LHCN-M2 (cell line): ENCODE measurements around the gene ABI2. TPM values are rescaled to one million over a fixed set of nuclear protein-coding genes. Genes with fewer than 3 reads are reported as not detected.
A peak's percentile ranks its signal among the peaks of the same experiment; 100 is the strongest.
"Not testable (repeated sequence)": the region's sequence is repeated elsewhere in the genome, so short reads cannot be mapped to it uniquely, and the experiment has no call there.

ENCODE experiments used
- DNase-seq: peaks from one replicate; pipeline ENCODE4 v3.0.0-alpha.2; 2012; ENCODE audit warnings: low read depth
- total RNA-seq: library from RNA; depleted of rRNA; stranded (reverse); fragments of >200 nt; gene quantifications from 2 replicates; pipeline ENCODE4 v1.2.3, GENCODE V29; 2014

ABI2 gene
- total RNA-seq, 1 experiment from 2014 or later = 40.9 TPM

DNA sequence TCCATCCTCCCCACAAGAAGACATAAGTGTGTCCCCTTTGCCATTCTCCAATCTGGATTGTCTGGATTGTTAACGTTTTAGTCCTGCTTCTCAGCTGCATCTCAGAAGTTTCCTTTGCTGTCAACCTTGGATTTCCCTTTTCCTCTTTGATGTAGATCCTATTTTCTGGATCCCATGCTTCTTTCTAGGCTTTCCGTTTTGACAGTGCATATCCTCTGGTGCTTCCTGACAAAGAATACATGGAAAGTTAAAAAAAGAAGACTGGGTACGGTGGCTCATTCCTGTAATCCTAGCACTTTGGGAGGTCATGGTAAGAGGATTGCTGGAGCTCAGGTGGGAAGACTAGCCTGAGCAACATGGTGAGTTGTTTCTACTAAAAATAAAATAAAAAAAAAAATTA is 26.8 kb downstream of the ABI2 start:
- DNase-seq = no peak

DNA sequence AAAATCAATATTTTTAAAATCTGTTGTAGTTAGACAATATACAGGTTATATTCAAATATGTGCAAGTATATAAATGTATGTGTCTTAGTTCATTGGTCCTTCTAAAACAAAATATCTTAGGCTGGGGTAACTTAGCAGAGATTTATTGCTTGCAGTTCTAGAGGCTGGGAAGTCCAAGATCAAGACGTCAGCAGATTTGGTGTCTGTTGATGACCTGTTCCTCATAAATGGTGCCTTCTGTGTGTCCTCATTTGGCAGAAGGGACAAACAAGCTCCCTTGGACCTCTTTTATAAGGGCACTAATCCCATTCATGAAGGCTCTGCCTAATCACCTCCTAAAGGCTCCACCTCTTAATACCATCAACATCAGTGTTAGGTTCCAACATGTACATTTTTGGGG is 31.3 kb downstream of the ABI2 start:
- no peak for DNase-seq

DNA sequence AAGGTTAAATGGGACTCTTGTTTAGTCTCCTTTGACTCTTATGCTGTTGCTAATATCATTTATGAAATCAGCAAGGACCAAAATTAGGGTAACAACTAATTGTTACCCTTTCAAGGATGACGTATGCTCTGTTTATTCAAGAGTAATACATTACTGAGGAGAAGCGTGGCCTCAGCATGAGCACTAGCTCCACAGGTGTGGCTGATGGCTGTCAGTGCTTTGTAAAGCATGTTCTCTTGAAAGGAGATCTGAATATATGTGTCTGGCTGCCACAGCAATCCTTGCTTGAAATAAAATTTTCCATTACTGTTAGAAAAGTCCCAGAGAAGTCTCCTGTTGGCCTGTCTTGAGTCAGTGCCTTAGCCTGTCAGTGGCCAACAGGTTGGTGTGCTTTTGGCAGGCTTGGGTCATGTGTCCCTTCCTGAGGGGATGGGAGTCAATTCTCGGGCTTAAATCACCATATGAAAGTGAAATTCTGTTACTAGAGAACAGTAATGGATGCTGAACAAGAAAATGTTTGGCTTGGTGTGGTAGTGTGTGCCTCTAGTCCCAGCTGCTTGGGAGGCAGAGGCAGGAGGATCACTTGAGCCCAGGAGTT is 32.7 kb downstream of the ABI2 start:
- DNase-seq = no peak

DNA sequence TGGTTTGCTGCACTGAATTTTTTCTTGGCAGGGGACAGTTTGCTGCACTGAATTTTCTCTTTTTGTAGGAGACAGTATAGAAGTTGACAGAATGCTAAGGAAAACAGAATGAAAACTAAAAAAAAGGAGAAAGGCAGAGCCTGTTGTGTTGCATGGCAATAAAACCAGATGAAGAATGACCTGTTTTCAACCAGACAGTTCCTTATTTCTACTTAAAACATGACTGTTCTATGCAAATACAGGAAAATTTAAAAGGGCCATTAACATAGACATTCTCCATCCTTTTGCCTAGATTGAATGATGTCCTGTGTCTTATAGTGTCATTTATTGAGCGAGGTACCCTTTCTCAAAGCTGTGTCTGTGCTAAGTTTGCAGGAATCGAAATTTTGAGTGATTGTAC is 33.3 kb downstream of the ABI2 start:
- DNase-seq = no peak

DNA sequence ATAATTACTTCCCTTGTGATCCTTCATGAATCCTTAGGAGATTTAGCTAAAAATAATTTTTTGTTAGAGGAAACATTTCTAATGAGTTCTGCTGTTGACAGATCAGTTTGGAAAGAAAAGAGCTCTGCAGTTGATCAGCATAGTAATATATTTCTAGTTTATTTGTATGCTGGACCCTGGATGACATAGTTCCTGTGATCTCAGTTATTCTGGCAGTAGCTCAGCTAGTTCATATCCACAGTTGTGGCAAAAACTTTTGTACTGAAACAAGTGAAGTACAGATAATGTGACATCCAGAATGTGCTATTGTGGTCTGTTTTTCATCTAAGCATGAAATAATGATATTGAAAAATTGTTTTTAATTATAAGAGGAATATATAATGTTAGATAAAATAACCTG is 33.7 kb downstream of the ABI2 start:
- DNase-seq = no peak

DNA sequence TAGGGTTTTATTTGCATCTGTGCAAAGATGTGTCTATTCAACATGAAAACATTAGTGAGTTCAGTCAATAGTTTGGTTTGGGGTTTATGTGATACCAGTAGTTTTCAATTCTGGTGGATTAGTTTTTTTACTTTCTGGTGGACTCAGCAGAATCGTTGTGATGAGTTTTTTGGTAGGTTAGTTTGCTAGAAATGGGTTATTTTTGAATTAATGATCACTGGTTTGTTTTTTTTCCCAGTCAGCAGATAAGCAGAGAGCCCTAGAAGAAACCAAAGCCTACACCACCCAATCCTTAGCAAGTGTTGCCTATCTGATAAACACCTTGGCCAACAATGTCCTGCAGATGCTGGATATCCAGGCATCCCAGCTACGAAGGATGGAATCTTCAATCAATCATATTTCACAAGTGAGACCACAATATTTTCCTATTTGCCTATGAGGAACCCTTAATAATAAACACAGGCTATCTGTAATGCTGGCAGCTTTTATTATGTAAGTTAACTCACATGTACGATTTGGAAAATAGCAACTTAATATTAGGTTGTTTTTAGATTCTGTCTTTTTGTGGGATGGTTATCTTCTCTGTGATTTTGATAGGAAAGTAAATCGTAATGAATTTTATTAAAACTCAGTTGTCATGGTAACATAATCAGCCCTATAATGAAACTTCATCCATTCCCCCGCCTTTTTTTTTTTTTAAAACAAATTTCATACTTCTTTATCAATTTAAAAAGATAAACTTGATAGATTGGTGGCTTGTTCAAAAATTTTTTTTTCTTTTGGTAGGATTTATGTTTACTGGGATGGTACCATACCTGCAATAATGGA is 38.7 kb downstream of the ABI2 start:
- no peak for DNase-seq

DNA sequence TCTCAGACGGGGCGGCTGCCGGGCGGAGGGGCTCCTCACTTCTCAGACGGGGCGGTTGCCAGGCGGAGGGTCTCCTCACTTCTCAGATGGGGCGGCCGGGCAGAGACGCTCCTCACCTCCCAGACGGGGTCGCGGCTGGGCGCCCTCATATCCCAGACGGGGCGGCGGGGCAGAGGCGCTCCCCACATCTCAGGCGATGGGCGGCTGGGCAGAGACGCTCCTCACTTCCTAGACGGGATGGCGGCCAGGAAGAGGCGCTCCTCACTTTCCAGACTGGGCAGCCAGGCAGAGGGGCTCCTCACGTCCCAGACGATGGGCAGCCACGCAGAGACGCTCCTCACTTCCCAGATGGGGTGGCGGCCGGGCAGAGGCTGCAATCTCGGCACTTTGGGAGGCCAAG is 44.5 kb downstream of the ABI2 start:
- not testable (repeated sequence) for DNase-seq

DNA sequence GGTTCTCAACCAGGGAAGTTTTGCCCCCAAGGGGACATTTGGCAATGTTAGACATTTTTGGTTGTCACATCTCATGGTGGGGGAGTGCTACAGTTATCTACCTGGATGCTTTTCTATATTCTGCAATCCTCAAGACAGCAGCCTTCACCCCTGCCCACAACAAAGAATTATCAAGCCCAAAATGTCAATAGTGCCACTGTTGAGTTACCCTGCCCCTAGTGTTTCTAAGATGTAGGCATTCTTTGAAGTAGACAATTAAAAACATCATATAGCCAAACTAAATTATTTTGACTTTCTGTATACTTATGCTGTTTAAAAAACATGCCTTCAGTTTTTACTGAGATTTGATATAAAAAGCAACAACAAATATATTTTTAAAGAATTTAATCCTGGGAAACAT is 48.0 kb downstream of the ABI2 start:
- no peak for DNase-seq

DNA sequence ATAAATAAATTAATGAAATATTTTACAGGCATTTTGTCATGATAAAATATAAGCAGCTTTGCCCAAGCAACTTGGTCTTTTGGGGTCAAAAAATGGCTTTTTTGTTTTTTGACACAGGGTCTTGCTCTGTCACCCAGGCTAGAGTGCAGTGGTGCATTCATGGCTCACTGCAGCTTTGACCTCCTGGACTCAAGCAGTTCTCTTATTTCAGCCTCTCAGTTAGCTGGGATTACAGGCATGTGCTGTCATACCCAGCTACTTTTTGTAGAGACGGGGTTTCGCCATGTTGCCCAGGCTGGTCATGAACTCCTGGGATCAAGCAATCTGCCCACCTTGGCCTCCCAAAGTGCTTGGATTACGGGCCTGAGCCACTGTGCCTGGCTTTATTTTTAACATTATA is 51.0 kb downstream of the ABI2 start:
- no peak for DNase-seq

DNA sequence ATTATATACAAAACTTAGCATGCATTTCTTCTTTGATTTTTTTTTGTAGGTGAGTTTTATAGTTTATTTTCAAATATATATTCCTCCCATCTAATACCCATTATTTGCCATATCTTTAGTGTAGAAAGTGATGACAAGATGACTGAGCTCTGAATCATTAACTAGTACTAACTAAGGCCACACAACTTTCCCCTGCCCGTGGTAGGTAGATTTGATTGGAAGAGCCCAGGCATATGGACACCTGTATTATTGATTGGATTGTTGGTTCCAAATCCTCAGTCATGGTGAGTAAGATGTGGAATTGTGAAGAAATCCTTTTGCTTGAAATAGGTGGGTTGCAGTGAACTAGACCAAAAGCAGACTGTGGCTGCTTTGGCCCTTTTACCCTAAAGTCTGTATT is 54.8 kb downstream of the ABI2 start:
- DNase-seq = no peak

DNA sequence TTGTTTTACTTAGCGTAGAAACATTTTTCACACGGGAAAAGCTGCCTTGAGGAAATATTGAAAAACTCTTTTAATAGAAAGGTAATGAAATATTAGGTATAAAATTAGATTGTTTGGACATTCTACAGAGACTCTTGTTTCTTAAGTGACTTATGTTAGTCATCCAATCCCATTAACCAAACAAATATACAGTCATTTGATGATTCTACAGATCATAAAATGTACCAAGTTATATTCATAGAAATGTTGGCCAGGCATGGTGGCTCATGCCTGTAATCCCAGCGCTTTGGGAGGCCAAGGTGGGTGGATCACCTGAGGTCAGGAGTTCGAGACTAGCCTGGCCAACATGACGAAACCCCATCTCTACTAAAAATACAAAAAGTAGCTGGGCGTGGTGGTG is 60.0 kb downstream of the ABI2 start:
- not testable (repeated sequence) for DNase-seq

DNA sequence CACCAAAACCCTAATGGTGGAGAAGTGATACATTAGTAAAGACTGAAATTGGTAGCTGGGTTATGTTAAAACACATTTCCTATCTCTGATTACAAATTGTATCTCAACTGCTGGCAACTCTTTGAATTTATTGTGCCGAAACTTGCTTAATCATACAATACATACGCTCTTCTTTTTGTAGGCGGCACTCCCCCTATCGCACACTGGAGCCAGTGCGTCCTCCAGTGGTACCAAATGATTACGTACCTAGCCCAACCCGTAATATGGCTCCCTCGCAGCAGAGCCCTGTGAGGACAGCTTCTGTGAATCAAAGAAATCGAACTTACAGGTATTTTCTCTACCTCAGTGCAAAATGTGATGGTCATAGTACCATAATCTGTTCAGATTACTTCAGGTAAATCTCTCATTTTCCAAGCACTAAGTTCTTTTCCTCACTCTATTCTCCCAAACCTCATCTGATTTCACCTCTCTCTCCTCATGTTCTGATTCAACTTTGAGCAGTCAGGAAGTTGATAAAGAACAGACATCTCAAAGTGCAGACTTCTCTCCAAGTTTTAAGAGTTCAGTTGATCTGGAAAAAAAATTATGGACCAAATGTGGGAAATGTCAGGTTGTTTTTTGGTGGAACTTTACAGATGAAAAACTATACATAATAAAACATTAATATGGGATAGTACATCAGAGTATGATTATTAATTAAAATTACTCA is 66.5 kb downstream of the ABI2 start:
- DNase-seq = no peak

DNA sequence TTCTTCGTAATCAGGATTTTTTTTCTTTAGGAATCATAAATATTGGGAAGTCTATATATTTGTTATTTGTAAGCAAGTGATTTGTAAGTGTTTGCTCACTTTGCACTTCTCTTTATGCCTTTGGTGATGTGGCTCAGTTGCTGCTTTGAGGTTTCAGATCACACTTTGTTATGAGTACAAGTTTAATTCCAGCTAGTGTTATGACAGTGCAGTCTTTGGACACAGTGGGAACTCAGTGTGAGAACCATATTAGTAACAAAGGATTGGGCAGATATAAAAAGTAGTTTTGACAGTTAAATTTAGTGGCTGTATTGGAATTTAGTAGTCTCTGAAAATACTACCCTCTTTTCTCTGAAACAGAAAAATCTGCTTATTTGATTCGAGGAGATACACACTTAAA is 67.7 kb downstream of the ABI2 start:
- no peak for DNase-seq

DNA sequence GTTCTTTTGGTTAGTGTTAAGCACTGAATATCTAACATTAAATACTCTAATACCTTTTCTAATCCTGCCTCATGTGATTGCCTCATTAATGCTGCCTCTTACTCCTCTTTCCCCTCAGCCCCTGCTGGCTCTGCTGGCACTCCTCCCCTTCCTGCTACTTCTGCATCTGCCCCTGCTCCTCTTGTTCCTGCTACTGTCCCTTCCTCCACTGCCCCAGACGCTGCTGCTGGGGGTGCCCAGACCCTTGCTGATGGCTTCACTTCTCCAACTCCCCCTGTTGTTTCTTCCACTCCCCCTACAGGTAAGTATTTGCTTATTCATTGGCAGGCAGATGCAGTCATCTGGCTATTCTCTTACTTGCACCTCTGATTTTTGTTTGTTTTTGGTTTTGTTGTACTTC is 68.5 kb downstream of the ABI2 start:
- no peak for DNase-seq

DNA sequence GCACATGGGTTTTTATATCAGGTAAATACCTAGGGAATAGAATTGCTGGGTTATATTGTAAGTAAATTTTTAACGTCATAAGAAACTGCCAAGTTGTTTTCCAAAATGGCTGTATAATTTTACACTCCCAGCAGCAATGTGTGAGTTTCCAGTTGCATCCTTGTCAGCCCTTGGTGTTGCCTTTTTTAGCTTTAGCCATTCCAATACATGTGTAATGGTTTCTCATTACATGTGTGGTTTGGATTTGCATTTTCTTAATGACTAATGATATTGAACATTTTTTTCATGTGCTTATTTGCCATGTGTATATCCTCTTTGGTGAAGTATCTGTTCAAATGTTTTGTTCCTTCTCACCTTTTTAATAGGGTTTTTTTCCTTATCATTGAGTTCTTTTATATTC is 70.8 kb downstream of the ABI2 start:
- peak; percentile 59 for DNase-seq

DNA sequence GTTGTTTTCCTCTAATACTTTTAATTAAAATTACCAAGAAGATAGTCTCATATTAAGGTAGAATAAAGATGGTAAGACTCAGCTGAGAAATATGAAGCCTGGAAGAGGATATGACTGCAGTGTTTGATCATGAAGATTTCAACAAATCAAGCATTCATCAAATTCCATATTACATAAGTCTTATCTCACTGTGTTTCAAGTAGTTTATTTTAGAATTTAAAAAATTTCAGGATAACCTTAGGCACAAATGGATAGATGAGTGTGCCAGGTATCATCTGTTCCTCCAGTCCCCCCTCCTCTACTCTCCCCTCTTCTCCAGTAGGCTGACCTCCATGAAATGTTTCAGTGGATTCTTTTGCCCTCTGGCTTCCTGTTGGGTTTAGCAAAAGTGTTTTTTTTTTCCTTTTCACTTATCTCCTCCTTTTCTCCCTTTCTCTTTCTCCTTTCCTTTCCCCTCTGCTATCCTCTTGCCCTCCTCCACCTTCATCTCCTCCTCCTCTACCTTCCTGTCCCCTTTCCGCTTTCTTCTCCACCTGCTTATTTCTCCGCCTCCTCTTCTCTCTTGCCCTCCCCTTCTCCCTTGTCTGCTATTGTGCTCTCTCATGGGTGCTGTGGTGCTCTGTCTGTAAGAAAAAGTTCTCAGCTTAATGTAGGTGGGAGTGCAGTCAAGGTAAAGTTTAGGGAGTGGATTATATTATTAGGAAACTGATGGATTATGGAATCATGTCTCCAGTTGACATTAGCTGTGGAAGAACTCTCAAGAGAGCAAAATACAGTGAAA is 72.8 kb downstream of the ABI2 start:
- DNase-seq = peak; percentile 25

DNA sequence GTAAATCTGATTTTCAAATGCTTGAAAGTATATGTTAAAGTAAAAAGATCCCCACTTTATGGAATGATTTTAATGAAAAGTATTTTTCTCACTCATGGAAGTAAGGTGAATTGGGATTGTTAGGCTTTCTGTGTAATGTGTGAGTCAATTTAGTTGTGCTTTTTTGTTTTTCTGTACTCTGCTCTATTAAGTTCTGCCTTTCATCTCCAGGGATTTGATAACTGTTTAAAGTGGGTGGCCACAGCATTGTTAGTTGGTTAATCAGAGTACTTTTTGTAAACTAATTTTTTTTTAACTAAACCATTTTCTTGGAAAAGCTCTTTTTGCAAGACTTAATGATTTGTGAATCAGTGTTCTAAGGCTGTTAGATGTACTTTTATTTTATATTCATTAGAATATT is 76.8 kb downstream of the ABI2 start:
- DNase-seq = peak; percentile 88

DNA sequence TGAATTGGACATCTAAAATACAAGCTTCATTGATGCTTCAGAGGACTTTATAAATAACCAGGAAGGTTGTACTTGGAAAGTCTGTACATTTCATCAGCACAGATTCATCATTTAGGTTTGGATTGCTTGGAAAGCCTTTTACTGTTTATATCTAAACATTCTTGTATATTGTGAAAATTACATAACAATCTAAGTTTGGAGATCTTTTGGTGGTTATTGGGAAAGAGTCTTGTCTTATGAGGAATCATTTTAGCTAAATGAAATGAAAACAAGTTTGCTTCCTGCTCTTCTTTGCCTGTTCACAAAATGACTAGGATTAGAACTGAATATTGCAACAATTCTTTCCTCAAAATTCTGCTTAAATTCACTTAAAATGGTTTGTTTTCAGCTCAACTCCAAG is 79.3 kb downstream of the ABI2 start:
- DNase-seq = no peak

DNA sequence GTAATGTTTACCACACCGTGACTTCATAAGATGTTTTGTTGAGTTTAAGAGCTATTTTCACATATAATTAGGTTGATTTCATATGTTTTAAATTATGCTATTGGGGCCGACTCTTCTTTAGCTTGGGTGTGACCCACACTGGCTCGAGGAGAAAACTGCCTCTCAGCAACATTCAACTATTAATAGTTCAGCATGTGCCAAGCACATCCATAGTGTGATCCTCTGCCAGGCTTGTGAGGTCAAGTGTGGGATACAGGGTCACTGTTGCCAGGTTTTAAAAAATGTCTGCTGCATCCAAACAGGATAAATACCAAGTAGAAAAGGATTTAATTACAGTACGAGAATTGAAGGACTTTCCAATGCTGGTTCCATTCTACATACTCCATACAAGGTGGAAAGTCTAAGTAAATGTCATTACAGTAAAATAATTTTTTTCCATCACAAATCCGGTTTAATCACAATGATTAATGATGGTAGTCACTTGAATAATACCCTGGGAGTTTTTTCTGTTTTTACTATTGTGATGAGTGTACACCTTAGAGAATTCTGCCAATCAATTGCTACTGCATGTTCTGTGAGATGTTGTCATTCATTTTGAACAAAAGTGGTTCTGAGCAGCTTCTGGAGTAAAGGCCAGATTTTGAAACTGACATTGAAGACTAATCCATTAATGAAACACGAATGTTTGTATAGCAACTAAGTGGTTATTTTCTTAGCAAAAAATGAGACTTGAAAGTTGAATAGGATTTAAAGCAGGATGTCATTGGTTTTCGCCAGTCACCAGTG is 84.5 kb downstream of the ABI2 start:
- DNase-seq = peak; percentile 41

DNA sequence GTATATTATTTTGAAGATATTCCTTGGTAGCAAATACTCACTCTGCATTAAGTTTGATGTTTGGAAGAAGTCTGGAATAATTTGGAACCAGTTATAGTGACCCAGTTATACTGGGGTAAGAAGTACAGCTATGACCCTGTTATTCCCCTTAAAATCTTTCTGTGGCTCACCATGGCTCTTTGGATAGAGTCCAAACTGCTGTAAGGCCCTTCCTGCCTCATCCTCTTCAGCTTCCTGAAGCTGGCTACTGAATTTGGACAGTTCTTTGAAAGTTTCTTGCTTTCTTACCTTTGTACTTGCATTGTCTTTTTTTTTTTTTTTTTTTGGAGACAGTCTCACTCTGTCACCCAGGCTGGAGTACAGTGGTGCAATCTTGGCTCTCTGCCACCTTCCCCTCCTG is 85.6 kb downstream of the ABI2 start:
- DNase-seq = no peak

DNA sequence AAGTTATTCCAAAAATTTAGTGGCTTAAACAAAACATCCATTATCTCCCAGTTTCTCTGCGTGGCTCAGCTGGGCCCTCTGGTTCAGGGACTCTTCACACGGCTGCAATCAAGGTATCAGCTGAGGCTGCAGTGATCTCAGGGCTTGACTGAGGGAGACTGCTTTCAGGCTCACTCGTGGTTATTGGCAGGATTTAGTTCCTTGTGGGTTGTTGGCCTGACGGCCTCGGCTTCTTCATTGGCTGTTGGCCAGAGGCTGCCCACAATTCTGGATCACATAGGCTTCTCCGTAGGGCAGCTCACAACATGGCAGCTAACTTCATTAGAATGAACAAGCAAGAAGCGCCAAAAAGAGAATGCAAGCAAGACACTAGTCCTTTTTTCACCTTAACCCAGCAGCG is 90.1 kb downstream of the ABI2 start:
- no peak for DNase-seq
